ENCODE measurements around the gene SEPTIN12. TPM values are rescaled to one million over a fixed set of nuclear protein-coding genes. Genes with fewer than 3 reads are reported as not detected.

The SEPTIN12 gene
- total and polyA plus RNA-seq, 2 donors (not counting 1 experiment from before 2014, with no cell fraction given): 0.07 TPM; not detected in 1

DNA sequence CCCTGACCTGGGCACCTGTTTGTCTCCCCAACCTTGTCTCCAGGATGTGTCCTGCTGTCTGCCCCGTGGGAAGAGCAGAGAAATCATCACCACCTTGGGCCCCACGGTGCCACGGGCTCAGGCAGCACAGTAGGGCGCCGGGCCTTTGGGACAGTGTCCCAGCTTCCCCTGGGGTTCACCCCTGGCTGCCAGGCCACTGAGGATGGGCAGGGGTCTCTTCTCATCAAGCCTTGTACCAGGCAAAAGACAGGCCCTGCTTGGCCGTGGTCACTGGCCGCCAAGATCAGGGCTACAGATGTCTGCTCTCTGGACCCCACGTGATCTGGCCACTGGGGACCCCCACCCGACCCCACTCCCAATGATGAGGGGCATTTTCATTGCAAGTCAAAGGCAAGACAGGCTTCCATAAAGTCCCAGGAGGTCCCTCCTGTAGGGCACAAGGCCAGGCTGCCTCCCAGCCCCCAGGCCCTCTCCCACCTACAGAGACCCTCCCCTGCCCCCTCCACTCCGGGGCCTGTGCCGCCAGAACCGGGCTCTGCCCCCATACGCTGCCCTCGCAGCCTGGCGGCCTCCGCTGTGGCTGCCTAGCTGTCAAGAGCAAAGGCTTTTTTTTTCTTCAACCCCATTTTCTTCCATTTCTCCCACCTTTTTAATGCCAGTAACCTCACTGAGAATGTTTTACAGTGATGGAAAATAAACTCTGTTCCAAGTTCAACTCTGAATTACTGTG, 39.3 kb downstream of the SEPTIN12 start:
- Mint-ChIP-seq H3K4me1 (peaks cover 22% of the 10 kb centered on the region), H3K27ac (peak overlapping the region; percentile 20), H3K27me3 (no peaks in the 10 kb centered on the region), H3K9me3 (ENCODE audit: insufficient read depth) (no peaks in the 10 kb centered on the region), H3K4me3 (no peak overlapping the region)
- ATAC-seq (ENCODE audit: low read depth) (no peak), DNase-seq (no peak)
- TF ChIP-seq CTCF (IDR thresholded peaks at IDR 0.05) (no peak), EZH2 (IDR thresholded peaks at IDR 0.05; ENCODE audit: borderline replicate concordance, insufficient read depth, low read depth, low read length, poor library complexity, severe bottlenecking) (no peak)
- H3K4me3 ChIP-seq (ENCODE audit: control extremely low read depth in 1 of 5, extremely low read depth in 1 of 5, insufficient read depth in 1 of 5, low read depth in 2 of 5, low read length in 4 of 5): no peak overlapping the region
- H3K27me3 ChIP-seq (replicated peaks in 1 of 4; ENCODE audit: control extremely low read depth in 1 of 4, control insufficient read depth in 3 of 4, insufficient read depth in 4 of 4, low read length in 3 of 4): no peaks in the 10 kb centered on the region
- no peak overlapping the region for H3K9ac ChIP-seq (ENCODE audit: low read length)
- peaks cover 8% of the 10 kb centered on the region for H3K79me2 ChIP-seq (ENCODE audit: control insufficient read depth, insufficient read depth, low read length)
- CTCF ChIA-PET: no interaction called here
- intact Hi-C loops (cut with micrococcal nuclease): no loop called here
- peaks cover 2 to 29% of the 10 kb centered on the region in 2 experiments for H3K36me3 ChIP-seq (replicated peaks in 1 of 2; ENCODE audit: control extremely low read depth in 1 of 2, control insufficient read depth in 1 of 2, extremely low read depth in 1 of 2, insufficient read depth in 2 of 2, low read length in 1 of 2)
- POLR2A ChIA-PET: no interaction called here
- H3K27ac ChIP-seq (ENCODE audit: low read length in 2 of 2): no peak overlapping the region
- H3K9me3 ChIP-seq (ENCODE audit: control extremely low read depth in 1 of 3, control insufficient read depth in 2 of 3, insufficient read depth in 1 of 3, low read length in 2 of 3): no peaks in the 10 kb centered on the region
- no peaks in the 10 kb centered on the region for H4K20me1 ChIP-seq (ENCODE audit: control insufficient read depth, insufficient read depth, low read length, poor library complexity, severe bottlenecking)
- H3K4me2 ChIP-seq (replicated peaks; ENCODE audit: low read depth, low read length, poor library complexity, severe bottlenecking): no peak overlapping the region
- 92% methylated on average over 12 of the region's 16 CpGs for WGBS (ENCODE audit: insufficient coverage)
- H3K4me1 ChIP-seq (ENCODE audit: control insufficient read depth in 2 of 2, insufficient read depth in 2 of 2, low read length in 2 of 2): peaks cover 0 to 19% of the 10 kb centered on the region in 2 donors
- H2AFZ ChIP-seq (ENCODE audit: insufficient read depth, low read depth, low read length, poor library complexity, severe bottlenecking): no peak overlapping the region

DNA sequence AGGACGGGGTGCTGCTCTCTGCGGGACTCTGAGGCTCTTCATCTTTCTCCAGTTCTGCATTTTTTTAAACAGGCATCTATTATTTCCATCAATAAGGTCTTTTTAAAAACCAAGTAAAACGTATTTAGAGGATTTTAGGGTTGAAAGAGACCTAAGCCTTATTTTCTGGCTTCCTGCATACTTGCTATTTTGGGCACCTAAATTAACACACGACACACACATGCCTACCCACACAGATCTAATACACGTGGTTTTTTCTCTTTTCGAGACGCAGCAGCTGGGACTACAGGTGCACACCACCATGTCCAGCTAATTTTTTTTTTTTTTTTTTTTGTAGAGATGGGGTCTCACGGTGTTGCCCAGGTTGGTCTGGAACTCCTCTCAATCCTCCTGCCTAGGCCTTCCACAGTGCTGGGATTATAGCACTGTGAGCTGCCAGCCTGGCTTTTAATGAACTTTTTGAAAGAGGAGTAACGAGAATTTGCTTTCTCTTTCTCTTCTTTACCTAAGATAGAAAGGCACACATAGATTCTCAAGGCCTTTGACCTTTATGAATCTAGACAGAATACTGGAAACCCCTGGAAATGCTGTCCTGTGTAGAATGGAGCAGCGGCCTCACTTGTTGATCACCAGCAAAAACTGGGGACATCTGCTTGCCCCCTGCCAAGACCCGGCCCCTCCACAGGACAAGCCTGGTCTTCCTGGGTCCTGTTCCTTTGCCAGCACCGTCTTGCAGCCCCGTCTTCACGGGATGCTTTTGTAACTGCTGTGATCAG, 40.1 kb downstream of the SEPTIN12 start:
- Histone ChIP-seq H3K4me1 (ENCODE audit: control insufficient read depth in 2 of 2, insufficient read depth in 2 of 2, low read length in 2 of 2) (peaks cover 0 to 22% of the 10 kb centered on the region in 2 donors), H3K79me2 (ENCODE audit: control insufficient read depth, insufficient read depth, low read length) (peaks cover 3% of the 10 kb centered on the region), H3K9ac (ENCODE audit: low read length) (no peak overlapping the region), H3K4me3 (ENCODE audit: control extremely low read depth in 1 of 5, extremely low read depth in 1 of 5, insufficient read depth in 1 of 5, low read depth in 2 of 5, low read length in 4 of 5) (no peak overlapping the region), H4K20me1 (ENCODE audit: control insufficient read depth, insufficient read depth, low read length, poor library complexity, severe bottlenecking) (no peaks in the 10 kb centered on the region), H3K27ac (ENCODE audit: low read length in 2 of 2) (no peak overlapping the region), H3K4me2 (replicated peaks; ENCODE audit: low read depth, low read length, poor library complexity, severe bottlenecking) (no peak overlapping the region), H3K27me3 (replicated peaks in 1 of 4; ENCODE audit: control extremely low read depth in 1 of 4, control insufficient read depth in 3 of 4, insufficient read depth in 4 of 4, low read length in 3 of 4) (peaks cover 0 to 2% (median 0%) of the 10 kb centered on the region in 4 experiments), H2AFZ (ENCODE audit: insufficient read depth, low read depth, low read length, poor library complexity, severe bottlenecking) (no peak overlapping the region), H3K9me3 (ENCODE audit: control extremely low read depth in 1 of 3, control insufficient read depth in 2 of 3, insufficient read depth in 1 of 3, low read length in 2 of 3) (no peaks in the 10 kb centered on the region), H3K36me3 (replicated peaks in 1 of 2; ENCODE audit: control extremely low read depth in 1 of 2, control insufficient read depth in 1 of 2, extremely low read depth in 1 of 2, insufficient read depth in 2 of 2, low read length in 1 of 2) (peaks cover 2 to 23% of the 10 kb centered on the region in 2 experiments)
- TF ChIP-seq EZH2 (IDR thresholded peaks at IDR 0.05; ENCODE audit: borderline replicate concordance, insufficient read depth, low read depth, low read length, poor library complexity, severe bottlenecking): no peak
- no peak for TF ChIP-seq CTCF (IDR thresholded peaks at IDR 0.05)
- Mint-ChIP-seq H3K4me1 (peaks cover 28% of the 10 kb centered on the region), H3K9me3 (ENCODE audit: insufficient read depth) (no peaks in the 10 kb centered on the region), H3K4me3 (peak overlapping the region; percentile 7), H3K27ac (peak overlapping the region; percentile 20), H3K27me3 (peaks cover 4% of the 10 kb centered on the region)
- ChIA-PET CTCF (no interaction called here), POLR2A (no interaction called here)
- WGBS (ENCODE audit: insufficient coverage): 89% methylated on average over 3 of the region's 14 CpGs
- DNase-seq (no peak), ATAC-seq (ENCODE audit: low read depth) (no peak)
- intact Hi-C loops (cut with micrococcal nuclease): no loop called here

All from B cell (primary cell).